C4-2B (cell line): Measurements from ENCODE around the gene KRT7.

ENCODE experiments used
- H3K27ac ChIP-seq: fragments of 450-650 bp; 2 replicates; pipeline ENCODE4 v1.5.1; 2017
- ZFX ChIP-seq: fragments of 450-650 bp; IDR thresholded peaks from 2 replicates; pipeline ENCODE4 v1.6.1; 2017
- TF ChIP-seq, protein P1 (sequence below): fragments of 450-650 bp; conservative IDR thresholded peaks from 2 replicates; pipeline ENCODE4 v1.5.1; 2017; ENCODE audit warnings: mild to moderate bottlenecking

Gene KRT7

DNA sequence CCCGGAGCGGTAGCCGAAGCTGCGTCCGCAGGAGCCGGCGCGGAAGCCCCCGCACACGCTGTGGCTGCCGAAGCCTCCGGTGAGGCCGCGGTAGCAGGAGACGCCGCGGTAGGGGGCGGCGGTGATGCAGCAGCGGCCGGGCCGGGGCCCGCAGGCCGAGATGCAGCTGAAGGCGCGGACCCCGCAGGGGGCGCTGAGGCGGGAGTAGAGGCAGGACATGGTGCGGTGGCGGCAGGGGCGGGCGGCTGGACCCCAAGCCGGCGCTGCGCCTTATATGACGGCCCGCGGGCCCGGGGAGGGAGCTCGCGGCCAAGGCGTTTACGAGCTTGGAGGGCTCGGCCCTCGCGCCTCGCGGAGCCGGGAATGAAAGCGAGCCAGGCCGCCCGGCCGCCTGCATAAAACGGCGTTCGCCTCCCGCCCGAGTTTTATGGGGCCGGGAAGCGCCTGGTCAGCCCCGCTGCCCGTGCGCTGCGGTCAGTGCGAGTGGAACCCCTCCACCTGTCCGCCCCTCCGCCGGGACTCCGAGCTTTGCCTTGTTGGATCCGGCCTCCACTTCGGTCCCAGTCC lies 25.4 kb downstream of the KRT7 start:
- TF ChIP-seq, protein P1, sequence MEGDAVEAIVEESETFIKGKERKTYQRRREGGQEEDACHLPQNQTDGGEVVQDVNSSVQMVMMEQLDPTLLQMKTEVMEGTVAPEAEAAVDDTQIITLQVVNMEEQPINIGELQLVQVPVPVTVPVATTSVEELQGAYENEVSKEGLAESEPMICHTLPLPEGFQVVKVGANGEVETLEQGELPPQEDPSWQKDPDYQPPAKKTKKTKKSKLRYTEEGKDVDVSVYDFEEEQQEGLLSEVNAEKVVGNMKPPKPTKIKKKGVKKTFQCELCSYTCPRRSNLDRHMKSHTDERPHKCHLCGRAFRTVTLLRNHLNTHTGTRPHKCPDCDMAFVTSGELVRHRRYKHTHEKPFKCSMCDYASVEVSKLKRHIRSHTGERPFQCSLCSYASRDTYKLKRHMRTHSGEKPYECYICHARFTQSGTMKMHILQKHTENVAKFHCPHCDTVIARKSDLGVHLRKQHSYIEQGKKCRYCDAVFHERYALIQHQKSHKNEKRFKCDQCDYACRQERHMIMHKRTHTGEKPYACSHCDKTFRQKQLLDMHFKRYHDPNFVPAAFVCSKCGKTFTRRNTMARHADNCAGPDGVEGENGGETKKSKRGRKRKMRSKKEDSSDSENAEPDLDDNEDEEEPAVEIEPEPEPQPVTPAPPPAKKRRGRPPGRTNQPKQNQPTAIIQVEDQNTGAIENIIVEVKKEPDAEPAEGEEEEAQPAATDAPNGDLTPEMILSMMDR: no peak
- TF ChIP-seq ZFX: no peak

DNA sequence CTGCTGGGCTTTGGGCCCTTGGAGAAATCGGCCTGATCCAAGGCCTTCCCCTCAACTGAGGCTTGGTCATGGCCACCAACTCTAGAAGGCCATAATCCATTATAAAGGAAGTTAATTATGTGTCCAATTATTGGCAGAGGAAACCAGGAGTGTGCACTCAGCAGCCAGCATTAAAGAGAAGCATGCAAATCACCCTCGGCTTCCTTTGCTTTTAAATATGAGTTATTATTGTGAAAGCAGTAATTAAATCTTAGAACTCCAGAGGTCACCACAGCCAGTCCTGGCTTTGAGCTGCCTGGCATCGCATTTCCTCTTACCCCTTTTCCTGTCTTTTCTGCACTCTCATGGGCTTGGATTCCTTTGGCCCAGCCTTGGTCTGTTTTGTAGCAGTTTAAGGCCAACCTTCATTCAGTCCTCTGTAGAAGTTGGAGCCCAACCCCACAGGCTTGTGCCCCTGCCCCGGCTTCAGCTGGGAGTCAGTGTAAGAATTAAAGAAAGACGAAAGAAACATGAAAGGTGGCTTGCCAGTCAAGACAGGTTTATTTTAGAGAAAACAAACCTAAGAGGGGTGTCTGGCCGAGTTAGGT lies 26.7 kb downstream of the KRT7 start:
- TF ChIP-seq ZFX: no peak
- TF ChIP-seq, protein P1: no peak
- no peak overlapping the region for H3K27ac ChIP-seq

More for the DNA sequence above, 25.4 kb downstream of the KRT7 start:
- H3K27ac ChIP-seq: no peak overlapping the region

DNA sequence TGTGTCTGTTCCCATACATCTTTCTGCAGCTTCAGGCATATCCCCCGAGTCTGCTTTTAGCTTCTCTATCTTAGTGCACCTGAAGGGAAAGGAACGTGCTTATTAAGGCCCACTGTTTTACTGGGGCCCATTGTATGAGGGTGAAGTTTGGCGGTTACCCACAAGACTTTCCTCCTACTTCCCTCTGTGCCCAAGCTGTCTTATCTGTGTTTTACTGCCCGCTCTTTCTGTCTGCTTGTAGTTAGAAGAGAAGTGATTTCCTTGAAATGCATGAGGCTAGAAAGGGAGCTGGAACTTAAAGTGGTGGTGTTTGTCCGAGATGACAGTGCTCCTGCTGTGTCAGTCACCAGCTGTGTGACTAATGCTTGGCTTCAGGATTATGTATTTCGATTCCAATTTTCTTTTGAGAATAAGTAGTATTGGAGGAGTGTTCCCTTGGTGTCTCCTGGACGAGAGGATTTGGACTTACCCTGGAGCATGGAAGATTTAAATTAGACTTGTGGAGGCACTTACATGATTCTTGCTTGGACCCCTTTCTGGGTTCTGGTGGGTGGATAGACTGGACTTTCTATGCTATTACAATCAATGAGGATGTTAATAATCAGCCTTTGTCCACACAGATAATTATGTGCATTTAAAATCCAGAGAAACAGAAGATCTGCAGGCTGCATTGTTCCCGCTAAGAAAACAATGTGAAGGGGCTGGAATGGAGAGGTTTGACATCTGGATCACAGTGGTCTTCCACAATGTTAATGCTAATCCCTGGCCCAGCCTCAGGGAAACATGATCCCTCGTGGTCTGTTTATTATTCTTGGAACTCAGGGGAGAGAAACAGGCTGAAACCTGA lies 27.5 kb downstream of the KRT7 start:
- no peak overlapping the region for H3K27ac ChIP-seq
- no peak for TF ChIP-seq ZFX
- TF ChIP-seq, protein P1: no peak

DNA sequence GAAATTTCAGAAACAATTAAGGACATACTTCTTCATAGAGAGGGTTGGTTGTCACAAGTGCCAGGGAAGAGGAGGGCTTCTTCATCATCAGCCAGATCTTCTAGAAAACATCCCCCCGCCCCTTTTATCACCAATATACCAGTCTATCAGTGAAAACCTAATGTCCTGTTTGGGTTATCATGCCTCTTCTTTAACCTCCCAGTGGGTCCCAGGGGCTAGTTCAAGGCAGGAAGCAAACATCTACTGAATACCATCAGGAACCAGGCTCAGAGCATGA lies 28.1 kb downstream of the KRT7 start:
- TF ChIP-seq, protein P1: no peak
- no peak for TF ChIP-seq ZFX
- H3K27ac ChIP-seq: no peak overlapping the region

DNA sequence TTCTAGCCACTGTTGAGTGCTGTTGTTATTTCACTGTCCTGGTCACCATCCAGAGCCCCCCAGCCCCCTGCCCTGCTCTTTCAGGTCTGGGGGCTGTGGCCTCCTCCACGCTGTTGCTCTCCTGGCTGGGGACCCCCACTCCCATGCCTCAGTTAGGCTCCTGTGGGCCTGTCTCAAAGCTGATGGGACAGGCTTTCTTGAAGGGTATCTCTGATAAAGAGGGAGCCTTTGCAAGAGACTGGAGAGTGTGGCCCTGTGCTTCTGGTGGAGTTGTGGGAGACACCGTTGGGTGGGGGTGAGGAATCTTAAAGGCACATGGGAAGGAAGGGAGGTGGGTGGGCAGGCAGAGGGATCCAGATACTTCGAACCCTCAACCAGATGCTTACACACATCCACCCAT lies 29.2 kb downstream of the KRT7 start:
- no peak overlapping the region for H3K27ac ChIP-seq
- TF ChIP-seq, protein P1: no peak
- no peak for TF ChIP-seq ZFX

DNA sequence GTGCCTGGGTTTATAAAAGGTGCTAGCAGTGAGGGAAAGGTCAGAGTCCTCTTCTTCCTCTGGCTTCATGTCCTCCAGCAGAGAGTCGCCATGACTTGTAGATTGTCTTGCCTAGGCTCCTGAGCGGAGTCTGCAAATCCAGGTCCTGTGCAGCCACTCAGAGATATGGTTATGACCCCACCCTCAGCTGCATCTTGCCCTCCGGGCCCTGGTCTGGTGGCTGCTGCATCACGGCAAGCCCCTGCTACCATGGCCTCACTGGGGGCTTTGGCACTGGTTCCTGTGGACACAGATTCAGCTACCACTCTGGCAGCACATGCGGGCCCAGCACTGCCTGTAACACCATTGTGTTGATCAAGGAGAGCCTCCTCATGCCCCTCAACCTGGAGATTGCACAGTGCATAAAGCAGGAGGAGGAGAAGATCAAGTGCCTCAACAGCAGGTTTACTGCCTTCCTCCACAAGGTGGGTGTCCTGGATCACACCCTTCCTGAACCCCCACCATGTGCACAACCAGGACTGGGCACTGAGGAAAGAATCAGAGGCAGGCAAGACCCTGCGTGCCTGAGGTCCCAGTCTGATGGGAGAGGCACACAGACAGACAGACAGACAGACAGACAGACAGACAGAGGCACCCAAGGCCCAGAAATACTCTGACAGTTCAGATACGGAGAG lies 30.9 kb downstream of the KRT7 start:
- TF ChIP-seq, protein P1: no peak
- no peak for TF ChIP-seq ZFX
- no peak overlapping the region for H3K27ac ChIP-seq

DNA sequence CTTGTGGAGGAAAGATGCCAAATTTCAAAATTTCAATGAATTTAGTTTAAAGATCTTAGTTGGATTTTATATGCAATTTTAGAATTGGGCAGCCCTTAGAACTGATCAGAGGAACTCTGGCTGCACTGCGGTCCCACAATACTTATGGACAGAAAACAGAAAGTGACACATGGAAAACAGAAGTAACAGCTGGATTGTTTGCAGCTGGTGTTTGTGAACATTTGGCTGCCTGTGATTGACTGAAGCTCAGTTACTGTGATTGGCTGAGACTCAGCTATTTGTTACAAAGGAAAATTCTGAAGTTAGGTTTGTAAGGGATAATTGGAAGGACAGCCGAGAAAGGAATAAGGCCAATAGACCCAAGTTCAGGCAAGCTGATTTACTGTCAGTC lies 31.4 kb downstream of the KRT7 start:
- no peak for TF ChIP-seq ZFX
- TF ChIP-seq, protein P1: no peak
- no peak overlapping the region for H3K27ac ChIP-seq
